ENCODE data around the gene ZNF35. TPM values are rescaled to one million over a fixed set of nuclear protein-coding genes. Genes with fewer than 3 reads are reported as not detected.

Gene ZNF35
- total RNA-seq, 1 experiment from 2014 or later = 7.9 TPM

GRCh38 chr3:44674211-44674610, 25.7 kb downstream of the ZNF35 start:
- Histone ChIP-seq H3K4me2 (ENCODE audit: low read length) (no peak overlapping the region), H2AFZ (ENCODE audit: low read depth, low read length, poor library complexity, severe bottlenecking) (no peak overlapping the region), H4K20me1 (ENCODE audit: insufficient read depth) (no peaks in the 10 kb centered on the region), H3K9ac (ENCODE audit: low read length) (no peak overlapping the region), H3K4me1 (ENCODE audit: control insufficient read depth in 1 of 2, insufficient read depth in 2 of 2, low read length in 2 of 2) (no peaks in the 10 kb centered on the region), H3K27me3 (ENCODE audit: insufficient read depth, low read length) (no peaks in the 10 kb centered on the region), H3K79me2 (ENCODE audit: insufficient read depth, low read length) (no peaks in the 10 kb centered on the region), H3K9me3 (ENCODE audit: control insufficient read depth in 1 of 2, insufficient read depth in 1 of 2, low read depth in 1 of 2, low read length in 2 of 2) (no peaks in the 10 kb centered on the region), H3K27ac (ENCODE audit: low read depth, low read length) (no peak overlapping the region), H3K9me2 (ENCODE audit: insufficient read depth) (no peaks in the 10 kb centered on the region), H3K4me3 (replicated peaks in 1 of 2; ENCODE audit: low read depth in 1 of 2, low read length in 2 of 2) (no peak overlapping the region), H3K36me3 (ENCODE audit: control insufficient read depth in 1 of 2, insufficient read depth in 2 of 2, low read length in 2 of 2) (no peaks in the 10 kb centered on the region)
- BruUV-seq (replicated peaks) = no TSS peak
- POLR2A ChIA-PET = no interaction called here
- TF ChIP-seq FOSL1 (IDR thresholded peaks at IDR 0.05; ENCODE audit: low read depth) (no peak), SIN3A (IDR thresholded peaks at IDR 0.05; ENCODE audit: low read depth) (no peak), CEBPB (IDR thresholded peaks at IDR 0.05; ENCODE audit: low read depth) (no peak), ZFX (IDR thresholded peaks at IDR 0.05) (no peak), SP1 (IDR thresholded peaks at IDR 0.05; ENCODE audit: low read depth) (no peak), EGR1 (IDR thresholded peaks at IDR 0.05; ENCODE audit: low read depth) (no peak), RAD21 (IDR thresholded peaks at IDR 0.05; ENCODE audit: low read depth) (no peak), ZBTB33 (IDR thresholded peaks at IDR 0.05; ENCODE audit: extremely low read depth, insufficient replicate concordance, low read length) (no peak), CTCF (IDR thresholded peaks at IDR 0.05 in 2 of 3, conservative IDR thresholded peaks at IDR 0.05 in 1 of 3; ENCODE audit: borderline replicate concordance in 1 of 3, insufficient read depth in 1 of 3, low read depth in 2 of 3, low read length in 2 of 3) (no peak), ATF3 (IDR thresholded peaks at IDR 0.05) (no peak), YY1 (IDR thresholded peaks at IDR 0.05; ENCODE audit: extremely low read depth, insufficient replicate concordance, low read depth, low read length) (no peak), ZNF274 (IDR thresholded peaks at IDR 0.05; ENCODE audit: low read depth, low read length) (no peak), REST (IDR thresholded peaks at IDR 0.05; ENCODE audit: low read depth) (no peak), ELF1 (IDR thresholded peaks at IDR 0.05; ENCODE audit: borderline replicate concordance, low read depth) (no peak), SRF (IDR thresholded peaks at IDR 0.05; ENCODE audit: low read depth) (no peak), TCF7L2 (IDR thresholded peaks at IDR 0.05; ENCODE audit: borderline replicate concordance, extremely low read depth, insufficient read depth, insufficient read length) (no peak)
- intact Hi-C loops (cut with micrococcal nuclease) = no loop called here
- DNase-seq (ENCODE audit: low read depth, low spot score) = no peak
- RAD21 ChIA-PET (ENCODE audit: low non-redundant PET in 1 of 2, low total read pairs in 2 of 2, uncharacterized antibody in 2 of 2, unreplicated experiment in 2 of 2) = no interaction called here
- CTCF ChIA-PET = no interaction called here
- no peak for ATAC-seq
